ENCODE results near the gene COQ8A. TPM values are rescaled to one million over a fixed set of nuclear protein-coding genes. Genes with fewer than 3 reads are reported as not detected.

Gene COQ8A
- total RNA-seq, 2 experiments from 2014 or later = 55.0 to 56.0 TPM

DNA sequence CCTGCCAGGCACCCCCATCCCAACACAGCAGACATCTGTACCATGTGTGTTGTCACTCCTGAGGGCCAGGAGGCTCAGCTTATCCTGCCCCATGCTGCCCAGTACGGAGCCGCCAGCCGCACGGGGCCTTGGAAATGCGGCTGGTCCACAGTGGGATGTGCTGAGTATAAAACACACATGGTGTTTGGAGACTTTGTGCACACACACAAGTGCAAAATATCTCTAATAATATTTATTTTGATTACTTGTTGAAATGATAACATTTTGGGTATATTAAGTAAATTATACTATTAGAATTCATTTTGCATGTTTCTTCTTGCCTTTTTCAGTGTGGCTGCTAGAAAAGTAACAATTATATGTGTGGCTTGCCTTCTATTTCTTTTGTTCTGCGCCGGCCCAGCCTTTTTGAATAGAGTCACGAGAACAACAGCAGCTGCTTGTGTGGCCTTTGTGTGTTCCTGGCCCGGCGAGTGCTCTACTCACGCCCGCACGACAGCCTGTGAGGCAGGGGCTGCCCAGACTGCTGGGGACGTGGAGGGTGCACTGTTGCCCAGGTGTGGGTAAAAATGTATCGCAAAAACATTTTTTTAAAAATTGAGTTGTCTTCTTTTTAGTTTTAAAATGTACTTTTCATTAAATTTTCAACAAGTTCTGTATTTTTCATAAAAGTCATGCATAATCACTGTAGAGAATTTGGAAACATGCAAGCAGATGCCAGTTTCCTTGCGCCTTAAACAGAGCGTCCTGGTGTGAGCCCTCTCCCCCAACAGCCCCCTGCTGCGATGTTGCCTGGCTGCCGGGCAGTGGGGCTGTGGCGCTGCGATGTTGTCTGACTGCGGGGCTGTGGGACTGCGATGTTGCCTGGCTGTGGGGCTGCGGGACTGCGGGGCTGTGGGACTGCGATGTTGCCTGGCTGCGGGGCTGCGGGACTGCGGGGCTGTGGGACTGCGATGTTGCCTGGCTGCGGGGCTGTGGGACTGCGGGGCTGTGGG, 35.5 kb downstream of the COQ8A start:
- ChIA-PET POLR2A (no interaction called here), CTCF (no interaction called here)
- no peak overlapping the region for H3K4me3 Mint-ChIP-seq
- H3K9me3 ChIP-seq (ENCODE audit: control insufficient read depth in 1 of 2, insufficient read depth in 1 of 2, low read length in 2 of 2) = peaks cover 3 to 6% of the 10 kb centered on the region in 2 experiments
- H3K27me3 ChIP-seq (ENCODE audit: control insufficient read depth in 1 of 2, insufficient read depth in 2 of 2, low read length in 2 of 2) = no peaks in the 10 kb centered on the region
- H3K4me1 Mint-ChIP-seq (ENCODE audit: low read depth) = no peaks in the 10 kb centered on the region
- H3K27me3 Mint-ChIP-seq = no peaks in the 10 kb centered on the region
- H3K9me3 Mint-ChIP-seq = no peaks in the 10 kb centered on the region
- intact Hi-C loops (cut with DNase I, micrococcal nuclease) = no loop called here
- H3K36me3 ChIP-seq (ENCODE audit: insufficient read depth, low read length) = peaks cover 20% of the 10 kb centered on the region
- peaks cover 26% of the 10 kb centered on the region for H3K36me3 Mint-ChIP-seq (ENCODE audit: low read depth)
- H3K4me3 ChIP-seq (ENCODE audit: low read length) = no peak overlapping the region
- TF ChIP-seq, protein P1, sequence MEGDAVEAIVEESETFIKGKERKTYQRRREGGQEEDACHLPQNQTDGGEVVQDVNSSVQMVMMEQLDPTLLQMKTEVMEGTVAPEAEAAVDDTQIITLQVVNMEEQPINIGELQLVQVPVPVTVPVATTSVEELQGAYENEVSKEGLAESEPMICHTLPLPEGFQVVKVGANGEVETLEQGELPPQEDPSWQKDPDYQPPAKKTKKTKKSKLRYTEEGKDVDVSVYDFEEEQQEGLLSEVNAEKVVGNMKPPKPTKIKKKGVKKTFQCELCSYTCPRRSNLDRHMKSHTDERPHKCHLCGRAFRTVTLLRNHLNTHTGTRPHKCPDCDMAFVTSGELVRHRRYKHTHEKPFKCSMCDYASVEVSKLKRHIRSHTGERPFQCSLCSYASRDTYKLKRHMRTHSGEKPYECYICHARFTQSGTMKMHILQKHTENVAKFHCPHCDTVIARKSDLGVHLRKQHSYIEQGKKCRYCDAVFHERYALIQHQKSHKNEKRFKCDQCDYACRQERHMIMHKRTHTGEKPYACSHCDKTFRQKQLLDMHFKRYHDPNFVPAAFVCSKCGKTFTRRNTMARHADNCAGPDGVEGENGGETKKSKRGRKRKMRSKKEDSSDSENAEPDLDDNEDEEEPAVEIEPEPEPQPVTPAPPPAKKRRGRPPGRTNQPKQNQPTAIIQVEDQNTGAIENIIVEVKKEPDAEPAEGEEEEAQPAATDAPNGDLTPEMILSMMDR (IDR thresholded peaks at IDR 0.05) = no peak
- ATAC-seq (ENCODE audit: poor library complexity) = no peak
- H3K4me1 ChIP-seq (ENCODE audit: insufficient read depth, low read length) = no peaks in the 10 kb centered on the region
- no peak overlapping the region for H3K27ac Mint-ChIP-seq
- H3K27ac ChIP-seq (ENCODE audit: low read depth in 1 of 2, low read length in 2 of 2) = no peak overlapping the region
- no peak for DNase-seq

DNA sequence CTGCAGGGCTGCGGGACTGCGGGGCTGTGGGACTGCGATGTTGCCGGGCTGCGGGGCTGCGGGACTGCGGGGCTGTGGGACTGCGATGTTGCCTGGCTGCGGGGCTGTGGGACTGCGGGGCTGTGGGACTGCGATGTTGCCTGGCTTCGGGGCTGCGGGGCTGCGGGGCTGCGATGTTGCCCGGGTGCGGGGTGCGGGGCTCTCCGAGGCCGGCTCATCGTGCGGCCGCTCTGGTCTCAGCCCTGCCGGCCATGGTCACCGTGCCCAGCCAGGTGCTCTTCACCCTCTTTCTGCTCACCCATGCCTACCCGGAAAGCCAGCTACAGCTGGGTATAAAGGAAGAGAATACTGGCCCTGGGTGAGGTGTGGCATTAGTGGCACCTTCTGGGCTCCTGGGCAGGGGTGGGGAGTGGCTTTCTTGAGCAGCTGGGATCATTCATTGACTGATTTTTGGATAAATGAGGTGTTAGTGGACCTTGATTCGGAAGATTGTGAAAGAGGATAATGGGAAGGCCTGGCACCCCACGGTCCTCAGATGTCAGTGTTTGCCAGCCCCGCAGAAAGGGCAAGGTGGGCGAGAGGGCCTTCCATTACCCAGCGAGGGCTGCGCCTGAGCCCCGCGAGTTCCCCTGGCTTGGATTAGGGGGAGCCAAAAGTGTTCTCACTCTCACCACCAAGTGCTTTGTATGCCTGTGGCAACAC, 36.3 kb downstream of the COQ8A start:
- Mint-ChIP-seq H3K4me3 (no peak overlapping the region), H3K27me3 (no peaks in the 10 kb centered on the region), H3K9me3 (no peaks in the 10 kb centered on the region), H3K27ac (no peak overlapping the region), H3K4me1 (ENCODE audit: low read depth) (no peaks in the 10 kb centered on the region), H3K36me3 (ENCODE audit: low read depth) (peaks cover 24% of the 10 kb centered on the region)
- Histone ChIP-seq H3K27ac (ENCODE audit: low read depth in 1 of 2, low read length in 2 of 2) (no peak overlapping the region), H3K4me1 (ENCODE audit: insufficient read depth, low read length) (no peaks in the 10 kb centered on the region), H3K27me3 (ENCODE audit: control insufficient read depth in 1 of 2, insufficient read depth in 2 of 2, low read length in 2 of 2) (no peaks in the 10 kb centered on the region), H3K4me3 (ENCODE audit: low read length) (no peak overlapping the region), H3K36me3 (ENCODE audit: insufficient read depth, low read length) (peaks cover 20% of the 10 kb centered on the region), H3K9me3 (ENCODE audit: control insufficient read depth in 1 of 2, insufficient read depth in 1 of 2, low read length in 2 of 2) (peaks cover 2 to 3% of the 10 kb centered on the region in 2 experiments)
- CTCF ChIA-PET = no interaction called here
- DNase-seq (no peak), ATAC-seq (ENCODE audit: poor library complexity) (no peak)
- POLR2A ChIA-PET = no interaction called here
- TF ChIP-seq, protein P1 (IDR thresholded peaks at IDR 0.05) = no peak
- intact Hi-C loops (cut with DNase I, micrococcal nuclease) = no loop called here

DNA sequence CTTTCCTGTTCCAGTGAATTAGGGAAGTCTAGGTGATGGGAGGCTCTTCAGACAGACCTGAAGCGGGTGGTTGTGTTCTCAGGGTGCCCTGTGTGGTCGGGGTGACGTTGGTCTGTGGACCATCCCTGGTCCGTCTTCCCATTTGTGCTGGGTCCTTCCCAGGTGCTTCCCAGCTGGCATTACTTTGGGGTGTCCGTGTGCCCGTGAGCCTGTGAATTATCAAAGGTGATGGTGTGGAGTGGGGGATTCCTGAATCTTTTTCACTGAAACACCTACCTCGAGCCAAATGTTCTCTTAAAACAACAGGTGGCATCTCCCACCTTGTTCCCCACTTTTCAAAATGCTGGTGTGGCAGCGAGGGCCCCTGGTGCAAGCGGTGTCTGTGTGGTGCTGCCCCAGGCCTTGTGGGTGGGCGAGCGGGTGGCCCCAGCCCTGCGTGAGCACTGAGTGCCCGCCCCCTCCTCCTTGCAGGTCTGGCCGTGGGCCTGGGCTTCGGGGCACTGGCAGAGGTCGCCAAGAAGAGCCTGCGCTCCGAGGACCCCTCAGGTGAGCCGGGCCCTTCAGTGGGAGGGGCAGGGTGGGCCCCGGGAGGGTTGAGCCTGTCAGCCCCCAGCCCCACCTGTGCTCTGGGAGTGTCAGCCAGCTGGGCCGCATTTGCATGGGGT, 37.0 kb downstream of the COQ8A start:
- ATAC-seq (ENCODE audit: poor library complexity) (no peak), DNase-seq (no peak)
- no peak overlapping the region for H3K27ac Mint-ChIP-seq
- POLR2A ChIA-PET = no interaction called here
- no peaks in the 10 kb centered on the region for H3K4me1 Mint-ChIP-seq (ENCODE audit: low read depth)
- no peak overlapping the region for H3K4me3 ChIP-seq (ENCODE audit: low read length)
- H3K27me3 Mint-ChIP-seq = no peaks in the 10 kb centered on the region
- H3K9me3 ChIP-seq (ENCODE audit: control insufficient read depth in 1 of 2, insufficient read depth in 1 of 2, low read length in 2 of 2) = no peaks in the 10 kb centered on the region
- CTCF ChIA-PET = no interaction called here
- peaks cover 23% of the 10 kb centered on the region for H3K36me3 Mint-ChIP-seq (ENCODE audit: low read depth)
- H3K27ac ChIP-seq (ENCODE audit: low read depth in 1 of 2, low read length in 2 of 2) = no peak overlapping the region
- intact Hi-C loops (cut with DNase I, micrococcal nuclease) = no loop called here
- H3K4me3 Mint-ChIP-seq = no peak overlapping the region
- TF ChIP-seq, protein P1 (IDR thresholded peaks at IDR 0.05) = no peak
- H3K27me3 ChIP-seq (ENCODE audit: control insufficient read depth in 1 of 2, insufficient read depth in 2 of 2, low read length in 2 of 2) = no peaks in the 10 kb centered on the region
- peaks cover 21% of the 10 kb centered on the region for H3K36me3 ChIP-seq (ENCODE audit: insufficient read depth, low read length)
- H3K4me1 ChIP-seq (ENCODE audit: insufficient read depth, low read length) = no peaks in the 10 kb centered on the region
- no peaks in the 10 kb centered on the region for H3K9me3 Mint-ChIP-seq

Data from CD4-positive, alpha-beta T cell (primary cell).